Measurements from ENCODE around the gene HLA-DQB1.

HLA-DQB1 gene

DNA sequence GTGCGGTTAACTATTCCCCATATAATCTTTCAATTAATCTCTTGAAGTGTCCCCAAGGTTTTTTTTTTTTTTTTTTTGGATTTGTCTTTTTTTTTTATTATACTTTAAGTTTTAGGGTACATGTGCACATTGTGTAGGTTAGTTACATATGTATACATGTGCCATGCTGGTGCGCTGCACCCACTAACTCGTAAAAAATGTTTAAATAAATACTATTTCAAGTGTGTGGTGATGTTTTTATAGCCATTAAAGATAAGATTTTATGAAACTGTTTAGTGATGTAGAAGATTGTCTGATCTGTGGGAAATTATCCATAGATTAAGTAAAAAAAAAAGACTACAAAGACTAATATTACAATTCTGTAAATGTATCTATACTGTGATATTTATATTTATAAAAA lies 41.9 kb downstream of the HLA-DQB1 start:
- DNase-seq, result no peak

GRCh38 chr6:32623693-32624092 lies 42.8 kb downstream of the HLA-DQB1 start:
- DNase-seq, result no peak

GRCh38 chr6:32622545-32623401 lies 43.7 kb downstream of the HLA-DQB1 start:
- DNase-seq, result no peak

- DNase-seq, result no peak
Observed at GRCh38 chr6:32621372-32621771, 45.1 kb downstream of the HLA-DQB1 start.

DNA sequence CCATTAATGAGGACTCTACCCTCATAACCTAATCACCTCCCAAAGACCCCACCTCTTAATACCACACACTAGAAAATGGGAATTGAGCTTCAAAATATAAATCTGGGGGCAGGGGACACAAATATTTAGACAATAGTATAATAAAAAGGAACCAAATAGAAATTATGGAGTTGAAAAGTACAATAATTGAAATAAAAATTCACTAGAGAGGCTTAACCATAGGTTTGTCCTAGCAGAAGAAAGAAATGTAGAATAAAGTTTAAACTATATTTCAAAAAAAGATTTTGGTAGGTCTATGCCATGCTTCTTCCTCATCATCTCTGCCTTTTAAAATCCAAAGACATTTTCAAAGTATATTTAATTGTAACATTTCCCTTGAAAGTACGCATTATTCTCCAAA lies 48.7 kb downstream of the HLA-DQB1 start:
- no peak for DNase-seq

GRCh38 chr6:32615885-32616532 lies 50.4 kb downstream of the HLA-DQB1 start:
- no peak for DNase-seq

GRCh38 chr6:32614366-32615081 lies 51.9 kb downstream of the HLA-DQB1 start:
- no peak for DNase-seq

DNA sequence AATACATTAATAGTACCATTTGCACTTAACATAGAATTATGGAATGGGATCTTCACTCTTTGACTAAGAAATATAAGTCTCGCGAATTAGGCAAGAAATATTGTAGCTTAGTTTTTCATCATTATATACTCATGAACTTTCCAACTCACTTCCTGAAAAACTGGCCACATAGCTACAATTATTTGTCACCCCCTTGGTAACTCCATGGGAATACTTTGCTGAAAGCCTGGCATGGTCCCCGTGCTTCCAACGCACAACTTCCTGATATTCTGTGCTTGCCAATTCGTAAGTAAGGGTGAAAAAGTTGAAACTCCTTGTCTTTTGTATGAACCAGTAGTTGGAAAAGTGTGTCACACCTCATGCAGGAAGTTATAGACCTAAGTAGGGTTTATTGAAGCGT lies 53.0 kb downstream of the HLA-DQB1 start:
- no peak for DNase-seq

DNA sequence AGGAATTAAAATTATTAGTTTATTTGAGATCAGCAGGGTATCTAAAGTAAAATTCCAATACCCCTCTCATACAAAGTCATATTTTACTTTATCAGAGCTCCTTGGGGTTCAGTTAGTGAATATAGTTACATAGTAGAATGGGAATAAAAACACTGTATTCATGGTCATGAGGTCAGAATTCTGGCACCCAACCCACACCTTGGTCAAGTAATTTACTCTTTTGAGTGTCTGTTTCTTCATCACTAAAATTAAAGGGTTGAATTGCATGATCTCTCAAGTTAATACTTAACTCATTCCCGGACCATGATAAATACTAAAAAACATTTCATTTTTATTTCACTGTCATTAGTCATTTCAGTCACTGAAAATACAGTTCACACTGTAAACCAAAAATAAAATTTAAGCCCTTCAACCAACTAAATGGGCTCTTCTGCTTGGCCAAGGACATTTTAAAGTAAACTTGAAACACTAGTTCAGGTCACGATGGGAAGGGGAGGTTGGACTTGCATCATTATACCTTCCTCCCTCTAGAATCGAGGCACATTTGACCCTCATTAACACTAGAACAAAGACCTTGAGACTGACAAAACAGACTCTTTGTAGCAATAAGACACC lies 55.7 kb downstream of the HLA-DQB1 start:
- no peak for DNase-seq

- DNase-seq, result peak; percentile 21
Observed at GRCh38 chr6:32609731-32610640, 56.5 kb downstream of the HLA-DQB1 start.

All from SIG-M5 (cell line).